Gastroesophageal sphincter (tissue), 3 donors: ENCODE measurements around the gene PRSS16.

Experiments used
- EP300 ChIP-seq: sonication (generic); formaldehyde crosslinking; IDR thresholded peaks from one replicate; pipeline ENCODE4 v1.6.1; 2017; ENCODE audit warnings: antibody characterized with exemption, mild to moderate bottlenecking
- POLR2A ChIP-seq, 2 donors: fragments of 450-650 bp; IDR thresholded peaks; one replicate each; pipeline ENCODE4 v1.6.1; 2017; ENCODE audit warnings: antibody characterized with exemption in 2 of 2, mild to moderate bottlenecking in 2 of 2, moderate library complexity in 1 of 2
- POLR2AphosphoS5 ChIP-seq: sonication (generic); formaldehyde crosslinking; IDR thresholded peaks from one replicate; pipeline ENCODE4 v1.6.1; 2017; ENCODE audit warnings: antibody characterized with exemption
- TF ChIP-seq, protein P1 (sequence below), 4 experiments: fragments of 200-600 bp in 2 of 4; fragments of 450-650 bp in 2 of 4; sonication (generic) in 1 of 4; IDR thresholded peaks; one replicate each; pipeline ENCODE4 v1.5.1; 2017 to 2019; ENCODE audit warnings: antibody characterized with exemption in 4 of 4, mild to moderate bottlenecking in 2 of 4, moderate library complexity in 2 of 4

- TF ChIP-seq POLR2A (IDR thresholded peaks at IDR 0.05) (no peak), EP300 (no peak), POLR2AphosphoS5 (no peak)
- TF ChIP-seq, protein P1, sequence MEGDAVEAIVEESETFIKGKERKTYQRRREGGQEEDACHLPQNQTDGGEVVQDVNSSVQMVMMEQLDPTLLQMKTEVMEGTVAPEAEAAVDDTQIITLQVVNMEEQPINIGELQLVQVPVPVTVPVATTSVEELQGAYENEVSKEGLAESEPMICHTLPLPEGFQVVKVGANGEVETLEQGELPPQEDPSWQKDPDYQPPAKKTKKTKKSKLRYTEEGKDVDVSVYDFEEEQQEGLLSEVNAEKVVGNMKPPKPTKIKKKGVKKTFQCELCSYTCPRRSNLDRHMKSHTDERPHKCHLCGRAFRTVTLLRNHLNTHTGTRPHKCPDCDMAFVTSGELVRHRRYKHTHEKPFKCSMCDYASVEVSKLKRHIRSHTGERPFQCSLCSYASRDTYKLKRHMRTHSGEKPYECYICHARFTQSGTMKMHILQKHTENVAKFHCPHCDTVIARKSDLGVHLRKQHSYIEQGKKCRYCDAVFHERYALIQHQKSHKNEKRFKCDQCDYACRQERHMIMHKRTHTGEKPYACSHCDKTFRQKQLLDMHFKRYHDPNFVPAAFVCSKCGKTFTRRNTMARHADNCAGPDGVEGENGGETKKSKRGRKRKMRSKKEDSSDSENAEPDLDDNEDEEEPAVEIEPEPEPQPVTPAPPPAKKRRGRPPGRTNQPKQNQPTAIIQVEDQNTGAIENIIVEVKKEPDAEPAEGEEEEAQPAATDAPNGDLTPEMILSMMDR (IDR thresholded peaks at IDR 0.05), result no peak
These were observed 40.9 kb downstream of the PRSS16 start for GRCh38 chr6:27288136-27289044.
